Fibroblast of lung (primary cell): ENCODE data around the gene GDI2. TPM values are rescaled to one million over a fixed set of nuclear protein-coding genes. Genes with fewer than 3 reads are reported as not detected.

ENCODE experiments used
- DNase-seq, 2 donors: peaks; one replicate each; pipeline versions ENCODE4 v3.0.0 to v3.0.0-alpha.2; 2010; ENCODE audit warnings: low read depth in 2 of 2
- H2AFZ ChIP-seq: 2 replicates; pipeline ENCODE4 v1.5.1; 2012; ENCODE audit warnings: low read length, control low read depth, inconsistent platforms
- H3K27ac ChIP-seq: 2 replicates; pipeline ENCODE4 v1.5.1; 2011; ENCODE audit warnings: low read length, control low read depth; ENCODE audit not compliant: insufficient read depth
- H3K27me3 ChIP-seq: 2 replicates; pipeline ENCODE4 v1.5.1; 2011; ENCODE audit warnings: mild to moderate bottlenecking, low read length; ENCODE audit not compliant: control insufficient read depth, insufficient read depth
- H3K36me3 ChIP-seq: 2 replicates; pipeline ENCODE4 v1.5.1; 2011; ENCODE audit warnings: low read length; ENCODE audit not compliant: control insufficient read depth, insufficient read depth
- H3K4me1 ChIP-seq: 2 replicates; pipeline ENCODE4 v1.5.1; 2011; ENCODE audit warnings: low read length; ENCODE audit not compliant: control insufficient read depth, insufficient read depth; ENCODE audit errors: extremely low read depth
- H3K4me2 ChIP-seq: 2 replicates; pipeline ENCODE4 v1.5.1; 2011; ENCODE audit warnings: low read length, control low read depth; ENCODE audit not compliant: insufficient read depth; ENCODE audit errors: extremely low read depth
- H3K4me3 ChIP-seq, 4 experiments: fragments of 200-600 bp in 1 of 4; sonication (generic) in 1 of 4; replicated peaks in 1 of 4; 2 replicates each; pipeline ENCODE4 v1.5.1; 2011 to 2016; ENCODE audit warnings: low read length in 4 of 4, low read depth in 3 of 4, mild to moderate bottlenecking in 3 of 4, control low read depth in 2 of 4, inconsistent platforms in 1 of 4, mixed read lengths in 1 of 4; ENCODE audit not compliant: insufficient read depth in 1 of 4; ENCODE audit errors: control extremely low read depth in 1 of 4
- H3K79me2 ChIP-seq: 2 replicates; pipeline ENCODE4 v1.5.1; 2012; ENCODE audit warnings: mild to moderate bottlenecking, low read length, inconsistent platforms; ENCODE audit not compliant: control insufficient read depth, insufficient read depth
- H3K9ac ChIP-seq: 2 replicates; pipeline ENCODE4 v1.5.1; 2011; ENCODE audit warnings: mild to moderate bottlenecking, low read length, control low read depth; ENCODE audit not compliant: insufficient read depth
- H3K9me3 ChIP-seq: 2 replicates; pipeline ENCODE4 v1.5.1; 2012; ENCODE audit warnings: low read depth, low read length; ENCODE audit not compliant: control insufficient read depth, insufficient read depth
- H4K20me1 ChIP-seq: 2 replicates; pipeline ENCODE4 v1.5.1; 2011; ENCODE audit warnings: low read length; ENCODE audit not compliant: control insufficient read depth, insufficient read depth; ENCODE audit errors: extremely low read depth
- CTCF ChIP-seq, 2 donors: IDR thresholded peaks in 1 of 2; conservative IDR thresholded peaks in 1 of 2; 1 replicate in 1 of 2; 2 replicates in 1 of 2; pipeline ENCODE4 v1.5.1; 2011 to 2012; ENCODE audit warnings: low read length in 2 of 2, control low read depth in 1 of 2, inconsistent platforms in 1 of 2, low read depth in 1 of 2, mild to moderate bottlenecking in 1 of 2
- EZH2 ChIP-seq: IDR thresholded peaks from 2 replicates; pipeline ENCODE4 v1.5.1; 2012; ENCODE audit warnings: low read length, control low read depth, mild to moderate bottlenecking; ENCODE audit errors: missing control alignments
- polyA plus RNA-seq, 2 donors: library from polyadenylated mRNA; depleted of rRNA in 1 of 2; stranded (reverse) in 1 of 2; unstranded in 1 of 2; fragments of >200 nt; gene quantifications; 2 replicates each; pipeline ENCODE4 v1.2.1, GENCODE V29; 2011 to 2012; ENCODE audit warnings: missing spikeins in 1 of 2
- total RNA-seq: library from RNA; depleted of rRNA; stranded (reverse); fragments of >200 nt; gene quantifications from 2 replicates; pipeline ENCODE4 v1.2.1, GENCODE V29; 2014

The GDI2 gene
- total and polyA plus RNA-seq, 2 donors (not counting 1 experiment from before 2014, with no cell fraction given), result 287 to 483 TPM

DNA sequence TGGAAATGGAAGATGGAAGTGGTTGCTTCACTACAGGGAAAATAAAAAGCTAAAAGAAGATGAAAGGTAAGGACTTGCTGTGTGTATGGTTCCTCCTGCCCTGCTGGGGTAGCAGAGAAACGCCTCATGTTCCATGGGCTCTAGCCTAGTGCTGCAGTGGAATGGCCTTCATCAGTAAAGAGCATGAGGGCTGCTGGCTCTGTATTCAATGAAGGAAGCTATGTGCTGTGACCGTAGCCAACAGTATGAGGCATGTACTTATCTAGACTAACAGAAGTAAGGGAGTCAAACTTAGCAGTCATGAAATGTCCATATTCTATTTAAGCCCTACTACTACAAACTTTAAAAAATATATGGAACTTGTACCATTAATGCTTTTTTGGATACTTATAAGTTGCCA, 54.3 kb downstream of the GDI2 start:
- no peak overlapping the region for H3K4me2 ChIP-seq
- no peaks in the 10 kb centered on the region for H3K79me2 ChIP-seq
- no peak overlapping the region for H2AFZ ChIP-seq
- no peaks in the 10 kb centered on the region for H3K27me3 ChIP-seq
- H3K9me3 ChIP-seq, result no peaks in the 10 kb centered on the region
- H3K27ac ChIP-seq, result no peak overlapping the region
- H4K20me1 ChIP-seq, result no peaks in the 10 kb centered on the region
- H3K4me3 ChIP-seq, result no peak overlapping the region
- DNase-seq, result no peak
- peaks cover 12% of the 10 kb centered on the region for H3K36me3 ChIP-seq
- no peak overlapping the region for H3K9ac ChIP-seq
- no peaks in the 10 kb centered on the region for H3K4me1 ChIP-seq
- TF ChIP-seq CTCF (conservative IDR thresholded peaks at IDR 0.05 in 1 of 2, IDR thresholded peaks at IDR 0.05 in 1 of 2; ENCODE audit: low read depth in 1 of 2, low read length in 2 of 2), result no peak
- no peak for TF ChIP-seq EZH2

DNA sequence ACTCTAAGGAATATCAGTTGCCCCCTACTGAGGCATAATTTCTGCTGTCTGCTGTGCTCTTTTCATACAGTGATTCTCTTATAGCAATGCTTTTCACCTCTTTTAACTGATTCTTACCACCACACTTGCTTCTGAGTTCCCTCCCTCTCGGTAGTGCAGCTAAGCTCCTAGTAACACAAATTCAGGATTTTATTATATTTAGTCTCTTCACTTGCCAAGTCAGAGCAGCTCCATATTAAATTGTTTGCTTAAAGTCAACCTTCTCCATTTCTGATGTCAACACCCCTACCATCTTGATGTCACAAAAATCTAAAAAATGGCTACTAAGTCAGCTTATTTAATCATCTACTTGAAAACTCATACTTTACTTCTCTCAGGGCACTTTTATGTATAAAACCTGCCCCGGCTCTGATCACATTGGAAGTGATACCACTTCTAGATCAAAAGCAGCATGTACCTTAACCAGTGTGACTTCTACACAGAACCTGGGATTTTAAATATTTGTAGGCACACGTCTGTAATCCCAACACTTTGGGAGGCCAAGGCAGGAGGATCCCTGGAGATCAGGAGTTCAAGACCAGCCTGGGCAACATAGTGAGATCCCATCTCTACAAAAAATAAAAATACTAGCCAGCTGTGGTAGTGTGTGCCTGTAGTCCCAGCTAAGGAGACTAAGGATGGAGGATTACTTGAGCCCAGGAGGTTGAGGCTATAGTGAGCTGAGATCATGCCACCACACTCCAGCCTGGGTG, 55.3 kb downstream of the GDI2 start:
- Histone ChIP-seq H3K27me3 (no peaks in the 10 kb centered on the region), H3K27ac (no peak overlapping the region), H3K4me1 (no peaks in the 10 kb centered on the region), H3K36me3 (peaks cover 10% of the 10 kb centered on the region), H3K9me3 (no peaks in the 10 kb centered on the region), H3K4me3 (no peak overlapping the region), H3K4me2 (no peak overlapping the region), H3K79me2 (no peaks in the 10 kb centered on the region), H2AFZ (no peak overlapping the region), H4K20me1 (no peaks in the 10 kb centered on the region), H3K9ac (no peak overlapping the region)
- TF ChIP-seq EZH2, result no peak
- no peak for TF ChIP-seq CTCF (conservative IDR thresholded peaks at IDR 0.05 in 1 of 2, IDR thresholded peaks at IDR 0.05 in 1 of 2; ENCODE audit: low read depth in 1 of 2, low read length in 2 of 2)
- DNase-seq, result no peak

DNA sequence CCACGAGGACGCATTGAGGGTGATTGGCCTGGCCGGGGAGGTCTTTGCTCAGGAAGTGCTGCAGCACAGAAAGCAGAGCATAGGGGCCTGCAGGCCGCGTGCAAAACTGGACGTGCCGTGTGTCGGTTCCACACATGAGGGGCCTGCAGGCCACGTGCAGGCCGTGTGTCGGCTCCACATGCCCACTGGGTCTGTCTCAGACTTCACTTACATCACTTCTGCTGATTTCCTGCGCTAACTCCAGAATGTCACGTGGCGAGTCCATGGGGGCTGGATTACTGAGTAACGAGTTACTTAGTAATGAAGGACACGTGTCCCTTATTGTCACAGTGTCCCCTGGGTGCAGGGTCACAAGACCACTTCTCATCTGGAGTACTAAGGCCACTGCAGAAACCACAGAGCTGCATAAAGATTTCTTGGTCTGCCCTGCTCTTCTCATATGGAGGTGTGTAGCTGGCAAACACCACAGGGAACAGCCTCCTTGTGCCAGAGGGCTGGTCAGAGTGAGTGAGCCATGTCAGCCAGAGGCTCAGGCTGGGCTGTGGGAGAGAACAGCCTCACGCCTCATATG, 60.8 kb downstream of the GDI2 start:
- Histone ChIP-seq H2AFZ (no peak overlapping the region), H4K20me1 (no peaks in the 10 kb centered on the region), H3K4me1 (no peaks in the 10 kb centered on the region), H3K9me3 (no peaks in the 10 kb centered on the region), H3K4me3 (no peak overlapping the region), H3K27me3 (no peaks in the 10 kb centered on the region), H3K4me2 (no peak overlapping the region), H3K79me2 (no peaks in the 10 kb centered on the region), H3K27ac (no peak overlapping the region), H3K9ac (no peak overlapping the region), H3K36me3 (peaks cover 9% of the 10 kb centered on the region)
- no peak for DNase-seq
- TF ChIP-seq CTCF (conservative IDR thresholded peaks at IDR 0.05 in 1 of 2, IDR thresholded peaks at IDR 0.05 in 1 of 2; ENCODE audit: low read depth in 1 of 2, low read length in 2 of 2), result no peak
